Natural killer cell (primary cell): ENCODE results near the gene NIPAL4. TPM values are rescaled to one million over a fixed set of nuclear protein-coding genes. Genes with fewer than 3 reads are reported as not detected.

Experiments
- ATAC-seq, 3 donors: fragments of 150-1000 bp in 2 of 3; fragments of 200-7000 bp in 1 of 3; cut with Tn5 transposase; 1 replicate in 1 of 3; 2 replicates in 2 of 3; pipeline ENCODE4 v1.10.0; 2021; ENCODE audit warnings: mild to moderate bottlenecking in 2 of 3, moderate library complexity in 2 of 3
- DNase-seq, 2 donors: peaks; one replicate each; pipeline versions ENCODE4 v3.0.0 to v3.0.0-alpha.2; 2013 to 2021; ENCODE audit warnings: mixed read lengths in 1 of 2
- H3K27ac ChIP-seq: one replicate; pipeline ENCODE4 v1.5.1; 2013; ENCODE audit warnings: mild to moderate bottlenecking, low read length
- H3K27me3 ChIP-seq: one replicate; pipeline ENCODE4 v1.6.1; 2013; ENCODE audit warnings: low read length; ENCODE audit not compliant: control insufficient read depth, insufficient read depth
- H3K36me3 ChIP-seq: one replicate; pipeline ENCODE4 v1.6.1; 2013; ENCODE audit warnings: low read length; ENCODE audit not compliant: control insufficient read depth, insufficient read depth
- H3K4me1 ChIP-seq: one replicate; pipeline ENCODE4 v1.6.1; 2013; ENCODE audit warnings: low read length; ENCODE audit not compliant: control insufficient read depth, insufficient read depth
- H3K4me3 ChIP-seq: one replicate; pipeline ENCODE4 v1.5.1; 2013; ENCODE audit warnings: low read length
- H3K9me3 ChIP-seq: one replicate; pipeline ENCODE4 v1.6.1; 2013; ENCODE audit warnings: low read length; ENCODE audit not compliant: control insufficient read depth, insufficient read depth
- H3K27ac Mint-ChIP-seq, 2 donors: one replicate each; pipeline ENCODE4 v1.8.0; 2022; ENCODE audit warnings: mild to moderate bottlenecking in 2 of 2, mixed read lengths in 2 of 2, moderate library complexity in 1 of 2
- H3K27me3 Mint-ChIP-seq, 2 donors: one replicate each; pipeline ENCODE4 v1.8.0; 2022; ENCODE audit warnings: low read depth in 2 of 2, mixed read lengths in 2 of 2
- H3K36me3 Mint-ChIP-seq: one replicate; pipeline ENCODE4 v1.8.0; 2022; ENCODE audit warnings: mixed read lengths
- H3K4me1 Mint-ChIP-seq, 2 donors: one replicate each; pipeline ENCODE4 v1.8.0; 2022; ENCODE audit warnings: mixed read lengths in 2 of 2
- H3K4me3 Mint-ChIP-seq: one replicate; pipeline ENCODE4 v1.8.0; 2022; ENCODE audit warnings: mild to moderate bottlenecking, moderate library complexity, mixed read lengths
- H3K9me3 Mint-ChIP-seq, 2 donors: one replicate each; pipeline ENCODE4 v1.8.0; 2022; ENCODE audit warnings: mixed read lengths in 2 of 2
- CTCF ChIP-seq: fragments of 200-600 bp; IDR thresholded peaks from one replicate; pipeline ENCODE4 v1.8.0; 2022; ENCODE audit warnings: antibody characterized with exemption
- WGBS: methylation state at CpG from one replicate; pipeline ENCODE4 v1.1.7; 2013; ENCODE audit warnings: missing lambda C conversion rate; ENCODE audit not compliant: insufficient coverage; 5-methylcytosine and 5-hydroxymethylcytosine counted together
- intact Hi-C: fragments of 100-400 bp; cut with micrococcal nuclease; formaldehyde crosslinking; loops from one replicate; pipeline ENCODE4 v1.14.2; 2022
- total RNA-seq, 4 donors: library from RNA; stranded (reverse); fragments of 120-200 nt in 1 of 4; gene quantifications; one replicate each; pipeline versions ENCODE4 v1.2.3 to v1.2.4, GENCODE V29; 2013 to 2022

NIPAL4 gene
- total RNA-seq, 3 donors from 2014 or later (not counting 1 experiment from before 2014, with no cell fraction given), result 0.39 to 1.3 TPM; not detected in 1

GRCh38 chr5:157460921-157461792 is 1.1 kb downstream of the NIPAL4 start:
- Histone ChIP-seq H3K4me3 (no peak overlapping the region), H3K9me3 (no peaks in the 10 kb centered on the region), H3K27me3 (peaks cover 10% of the 10 kb centered on the region), H3K36me3 (no peaks in the 10 kb centered on the region), H3K27ac (no peak overlapping the region), H3K4me1 (peaks cover 14% of the 10 kb centered on the region)
- H3K9me3 Mint-ChIP-seq, result no peaks in the 10 kb centered on the region
- intact Hi-C loops, result no loop called here
- H3K4me3 Mint-ChIP-seq, result no peak overlapping the region
- H3K4me1 Mint-ChIP-seq, result peaks cover 0 to 11% of the 10 kb centered on the region in 2 donors
- ATAC-seq, result no peak
- H3K36me3 Mint-ChIP-seq, result no peaks in the 10 kb centered on the region
- peaks cover 34 to 37% of the 10 kb centered on the region in 2 donors for H3K27me3 Mint-ChIP-seq
- 91% methylated on average over 4 of the region's 4 CpGs for WGBS
- DNase-seq, result no peak
- no peak for TF ChIP-seq CTCF
- H3K27ac Mint-ChIP-seq, result no peak overlapping the region

DNA sequence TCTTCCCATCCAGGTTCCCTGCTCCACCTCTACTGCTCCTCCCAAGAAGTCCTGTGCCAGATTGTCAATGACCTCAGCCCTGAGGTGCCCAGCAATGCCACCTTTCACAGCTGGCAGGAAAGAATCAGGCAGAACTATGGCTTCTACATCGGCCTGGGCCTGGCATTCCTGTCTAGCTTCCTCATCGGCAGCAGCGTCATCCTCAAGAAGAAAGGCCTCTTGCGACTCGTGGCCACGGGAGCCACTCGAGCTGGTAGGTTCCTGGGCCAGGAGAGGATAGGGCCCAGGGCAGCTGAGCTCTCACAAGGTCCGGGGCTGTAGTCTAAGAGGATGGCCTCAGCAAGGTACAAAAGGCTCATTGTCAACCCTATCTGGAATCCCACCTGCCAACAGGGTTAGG is 3.1 kb downstream of the NIPAL4 start:
- H3K4me1 Mint-ChIP-seq, result peaks cover 0 to 11% of the 10 kb centered on the region in 2 donors
- H3K36me3 Mint-ChIP-seq, result no peaks in the 10 kb centered on the region
- ATAC-seq (no peak), DNase-seq (no peak)
- H3K27me3 ChIP-seq, result peaks cover 8% of the 10 kb centered on the region
- H3K27ac Mint-ChIP-seq, result no peak overlapping the region
- no peak overlapping the region for H3K4me3 ChIP-seq
- TF ChIP-seq CTCF, result no peak
- H3K4me3 Mint-ChIP-seq, result no peak overlapping the region
- no peaks in the 10 kb centered on the region for H3K36me3 ChIP-seq
- H3K4me1 ChIP-seq, result peaks cover 14% of the 10 kb centered on the region
- H3K9me3 ChIP-seq, result no peaks in the 10 kb centered on the region
- no peak overlapping the region for H3K27ac ChIP-seq
- intact Hi-C loops, result no loop called here
- WGBS, result 97% methylated on average over 8 of the region's 8 CpGs
- H3K9me3 Mint-ChIP-seq, result no peaks in the 10 kb centered on the region
- H3K27me3 Mint-ChIP-seq, result peaks cover 34 to 36% of the 10 kb centered on the region in 2 donors

GRCh38 chr5:157463621-157464518 is 3.9 kb downstream of the NIPAL4 start:
- no peaks in the 10 kb centered on the region for H3K36me3 Mint-ChIP-seq
- H3K9me3 ChIP-seq, result no peaks in the 10 kb centered on the region
- no peaks in the 10 kb centered on the region for H3K36me3 ChIP-seq
- H3K9me3 Mint-ChIP-seq, result no peaks in the 10 kb centered on the region
- no peak for TF ChIP-seq CTCF
- H3K27ac ChIP-seq, result no peak overlapping the region
- peaks cover 7% of the 10 kb centered on the region for H3K27me3 ChIP-seq
- DNase-seq (no peak), ATAC-seq (no peak)
- 76% methylated on average over 9 of the region's 9 CpGs for WGBS
- H3K4me1 Mint-ChIP-seq, result peaks cover 0 to 11% of the 10 kb centered on the region in 2 donors
- intact Hi-C loops, result no loop called here
- H3K4me3 ChIP-seq, result no peak overlapping the region
- peaks cover 14% of the 10 kb centered on the region for H3K4me1 ChIP-seq
- H3K27me3 Mint-ChIP-seq, result peaks cover 32 to 35% of the 10 kb centered on the region in 2 donors
- H3K4me3 Mint-ChIP-seq, result no peak overlapping the region
- H3K27ac Mint-ChIP-seq, result no peak overlapping the region
